ENCODE measurements around the gene MCUB. TPM values are rescaled to one million over a fixed set of nuclear protein-coding genes. Genes with fewer than 3 reads are reported as not detected.
A peak's percentile ranks its signal among the peaks of the same experiment; 100 is the strongest.

MCUB gene
- total and polyA plus RNA-seq, 2 of the 13 experiments (the other 11 are each of a cell fraction or from before 2014, with no cell fraction given) = 0.95 to 2.2 TPM

GRCh38 chr4:109559983-109560686 is at the start of gene MCUB (continued):
- TF ChIP-seq HHEX (CRISPR knock-in tag; IDR thresholded peaks at IDR 0.05) = no peak
- TF ChIP-seq HNRNPL (IDR thresholded peaks at IDR 0.05; ENCODE audit: low read depth, low read length) = no peak
- no peak for TF ChIP-seq NCOA2 (CRISPR knock-in tag; IDR thresholded peaks at IDR 0.05)
- no peak for TF ChIP-seq USF2 (IDR thresholded peaks at IDR 0.05; ENCODE audit: low read depth, low read length)
- no peak for TF ChIP-seq USF2 (CRISPR knock-in tag; IDR thresholded peaks at IDR 0.05; ENCODE audit: borderline replicate concordance)
- TF ChIP-seq ARID5B (CRISPR knock-in tag; IDR thresholded peaks at IDR 0.05) = no peak
- peak; percentile 91; the same call in 1 of the 2 replicates for TF ChIP-seq UBTF (CRISPR knock-in tag; IDR thresholded peaks at IDR 0.05)
- TF ChIP-seq CENPBD1 (CRISPR knock-in tag; IDR thresholded peaks at IDR 0.05; ENCODE audit: borderline replicate concordance, low read depth) = no peak
- TF ChIP-seq THAP7 (CRISPR knock-in tag; IDR thresholded peaks at IDR 0.05) = no peak
- TF ChIP-seq ZBTB46 (CRISPR knock-in tag; IDR thresholded peaks at IDR 0.05; ENCODE audit: borderline replicate concordance) = no peak
- no peak for TF ChIP-seq TCF7 (IDR thresholded peaks at IDR 0.05; ENCODE audit: low read depth)
- TF ChIP-seq ZNF574 (CRISPR knock-in tag; IDR thresholded peaks at IDR 0.05) = no peak; the same call in 1 of the 2 replicates
- TF ChIP-seq FOXC1 (CRISPR knock-in tag; IDR thresholded peaks at IDR 0.05; ENCODE audit: borderline replicate concordance) = peak; percentile 20; the same call in 1 of the 2 replicates
